Measurements from ENCODE around the gene ALG13.
"Not testable (repeated sequence)": the region's sequence is repeated elsewhere in the genome, so short reads cannot be mapped to it uniquely, and the experiment has no call there.

The ALG13 gene

DNA sequence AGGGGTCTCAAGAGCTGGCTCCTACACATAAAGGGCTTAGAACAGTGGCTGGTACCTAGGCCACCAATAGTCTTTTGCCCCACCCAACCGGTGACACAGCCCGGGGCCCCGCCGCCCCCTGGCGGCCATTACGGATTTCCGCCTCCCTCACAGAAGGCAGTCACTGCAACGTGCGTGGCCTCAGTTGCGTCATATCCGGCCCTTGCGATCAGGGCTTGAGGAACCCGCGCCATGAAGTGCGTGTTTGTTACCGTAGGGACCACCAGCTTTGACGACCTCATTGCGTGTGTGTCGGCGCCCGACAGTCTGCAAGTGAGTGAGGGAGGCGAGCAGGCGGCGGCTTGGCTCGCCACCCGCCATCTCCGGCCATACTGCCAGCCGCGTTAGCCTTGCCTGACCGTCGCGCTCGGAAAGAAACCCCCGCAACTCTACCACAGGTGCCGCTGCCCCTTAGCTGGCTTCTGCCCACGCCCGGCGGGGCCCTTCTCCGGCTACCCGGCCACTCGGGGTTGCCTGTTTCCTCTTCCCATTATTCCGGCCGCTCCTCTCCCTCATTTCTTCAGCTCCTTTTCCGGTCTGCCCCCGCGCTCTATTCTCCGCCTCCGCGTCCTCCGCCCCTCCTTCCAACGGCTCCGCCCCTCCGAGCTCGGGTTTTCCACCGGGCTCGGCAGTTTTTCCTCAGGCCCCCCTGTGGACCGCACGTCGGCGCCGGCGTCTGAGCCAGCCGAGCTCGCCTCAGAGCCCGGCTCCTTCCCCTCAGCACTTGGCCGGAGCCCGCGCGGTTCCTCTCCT, at the start of gene ALG13:
Gene ALG13 (plus strand): TSS at position 183 of the 792 bp plus-strand sequence. CDS start 49 bp downstream, at position 232.
- peak; percentile 90 for DNase-seq
- H3K4me1 Mint-ChIP-seq = peaks cover 25% of the 10 kb centered on the region
- peak; percentile 85 for TF ChIP-seq CTCF (IDR thresholded peaks at IDR 0.05)
- no peaks in the 10 kb centered on the region for H3K9me3 Mint-ChIP-seq
- H3K27ac Mint-ChIP-seq = peak within 1 kb of the TSS; percentile 100
- peak within 1 kb of the TSS; percentile 94 for H3K4me3 Mint-ChIP-seq
- H3K27me3 Mint-ChIP-seq (ENCODE audit: low read depth, poor library complexity) = peaks cover 3% of the 10 kb centered on the region
- peaks cover 41% of the 10 kb centered on the region for H3K36me3 Mint-ChIP-seq (ENCODE audit: low read depth)

DNA sequence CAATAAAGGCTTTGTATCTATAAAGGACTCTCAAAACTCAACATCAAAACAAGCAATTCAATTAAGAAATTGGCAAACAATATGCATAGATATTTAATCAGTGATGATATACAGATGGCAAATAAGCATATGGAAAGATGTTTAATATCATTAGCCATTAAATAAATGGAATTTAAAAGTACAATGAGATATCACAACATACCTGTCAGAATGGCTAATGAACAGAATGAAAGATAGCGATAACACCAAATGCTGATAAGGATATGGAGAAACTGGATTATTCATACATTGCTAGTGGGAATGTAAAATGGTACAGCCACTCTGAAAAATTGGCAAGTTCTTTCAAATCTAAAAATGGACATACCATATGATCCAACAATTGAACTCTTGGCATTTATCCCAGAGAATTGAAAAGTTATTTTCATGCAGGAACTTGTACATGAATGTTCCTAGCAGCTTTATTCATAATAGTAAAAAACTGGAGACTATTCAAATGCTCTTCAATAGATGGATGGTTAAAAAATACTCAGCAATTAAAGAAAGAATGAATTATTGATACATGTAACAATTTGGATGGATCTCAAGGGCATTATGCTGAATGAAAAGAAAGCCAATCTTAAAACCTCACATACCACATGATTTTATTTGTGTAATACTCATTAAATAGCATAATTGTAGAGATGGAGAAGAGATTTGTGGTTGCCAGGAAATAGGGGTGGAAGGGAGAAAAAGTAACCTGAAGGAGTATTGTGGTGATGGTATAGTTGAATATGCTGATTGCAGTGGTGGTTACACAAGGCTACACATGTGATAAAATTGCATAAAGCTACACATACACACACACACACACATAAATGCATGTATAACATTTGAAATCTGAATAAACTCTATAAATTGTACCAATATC, 45.9 kb upstream of the ALG13 start:
- TF ChIP-seq CTCF (IDR thresholded peaks at IDR 0.05) = no peak
- H3K4me1 Mint-ChIP-seq = no peaks in the 10 kb centered on the region
- H3K27me3 Mint-ChIP-seq (ENCODE audit: low read depth, poor library complexity) = no peaks in the 10 kb centered on the region
- no peak for DNase-seq
- no peaks in the 10 kb centered on the region for H3K9me3 Mint-ChIP-seq
- H3K27ac Mint-ChIP-seq = no peak overlapping the region
- H3K36me3 Mint-ChIP-seq (ENCODE audit: low read depth) = no peaks in the 10 kb centered on the region
- H3K4me3 Mint-ChIP-seq = no peak overlapping the region

DNA sequence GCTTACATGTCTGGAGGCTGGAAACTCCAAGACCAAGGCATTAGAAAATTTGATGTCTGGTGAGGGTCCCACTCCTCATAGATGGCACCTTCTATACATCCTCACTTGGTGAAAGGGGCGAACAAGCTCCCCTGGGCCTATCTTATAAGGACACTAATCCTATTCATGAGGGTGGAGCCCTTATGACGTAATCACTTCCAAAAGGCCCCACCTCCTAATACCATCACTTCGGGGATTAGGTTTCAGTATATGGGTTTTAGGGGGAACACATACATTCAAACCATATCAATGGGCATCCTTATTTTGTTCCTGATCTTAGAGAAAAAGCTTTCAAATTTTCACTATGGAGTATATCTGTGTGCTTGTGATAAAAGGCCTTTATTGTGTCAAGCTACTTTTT, 39.0 kb upstream of the ALG13 start:
- Mint-ChIP-seq H3K36me3 (ENCODE audit: low read depth) (no peaks in the 10 kb centered on the region), H3K4me1 (no peaks in the 10 kb centered on the region), H3K27me3 (ENCODE audit: low read depth, poor library complexity) (no peaks in the 10 kb centered on the region), H3K9me3 (peaks cover 6% of the 10 kb centered on the region), H3K4me3 (no peak overlapping the region), H3K27ac (no peak overlapping the region)
- no peak for DNase-seq
- no peak for TF ChIP-seq CTCF (IDR thresholded peaks at IDR 0.05)

- not testable (repeated sequence) for H3K27me3 Mint-ChIP-seq (ENCODE audit: low read depth, poor library complexity); H3K36me3 Mint-ChIP-seq (ENCODE audit: low read depth); H3K9me3 Mint-ChIP-seq; H3K4me1 Mint-ChIP-seq; DNase-seq; H3K27ac Mint-ChIP-seq; H3K4me3 Mint-ChIP-seq
These were observed 35.8 kb upstream of the ALG13 start for GRCh38 chrX:111645165-111645564.

- H3K4me1 Mint-ChIP-seq = no peaks in the 10 kb centered on the region
- no peak overlapping the region for H3K4me3 Mint-ChIP-seq
- no peak for TF ChIP-seq CTCF (IDR thresholded peaks at IDR 0.05)
- no peaks in the 10 kb centered on the region for H3K27me3 Mint-ChIP-seq (ENCODE audit: low read depth, poor library complexity)
- peaks cover 6% of the 10 kb centered on the region for H3K9me3 Mint-ChIP-seq
- H3K36me3 Mint-ChIP-seq (ENCODE audit: low read depth) = no peaks in the 10 kb centered on the region
- H3K27ac Mint-ChIP-seq = no peak overlapping the region
- no peak for DNase-seq
These were observed 35.4 kb upstream of the ALG13 start for GRCh38 chrX:111645607-111646006.

DNA sequence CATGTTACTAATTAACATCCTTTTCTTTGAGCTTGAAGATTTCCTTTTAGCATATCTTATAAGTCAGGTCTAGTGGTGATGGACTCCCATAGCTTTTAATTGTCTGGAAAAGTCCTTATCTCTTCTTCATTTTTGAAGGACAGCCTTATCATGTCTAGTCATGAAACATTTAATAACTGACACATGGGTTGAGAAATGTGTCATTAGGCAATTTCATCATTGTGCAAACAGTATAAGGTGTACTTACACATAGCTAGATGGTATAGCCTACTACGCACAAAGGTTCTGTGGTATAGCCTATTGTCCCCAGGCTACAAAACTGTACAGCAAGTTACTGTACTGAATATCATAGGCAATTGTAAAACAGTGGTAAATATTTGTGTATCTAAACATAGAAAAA, 34.5 kb upstream of the ALG13 start:
- Mint-ChIP-seq H3K36me3 (ENCODE audit: low read depth) (no peaks in the 10 kb centered on the region), H3K9me3 (peaks cover under 1% of the 10 kb centered on the region), H3K4me1 (no peaks in the 10 kb centered on the region), H3K27me3 (ENCODE audit: low read depth, poor library complexity) (no peaks in the 10 kb centered on the region), H3K27ac (no peak overlapping the region), H3K4me3 (no peak overlapping the region)
- no peak for DNase-seq
- TF ChIP-seq CTCF (IDR thresholded peaks at IDR 0.05) = no peak

Data from nephron progenitor cell (in vitro differentiated cells).